Stimulated activated CD4-positive, alpha-beta T cell treated with anti-CD3 and anti-CD28 coated beads, Interleukin-4, amount 100 ng/mL, for 24 hours (primary cell): ENCODE measurements around the gene WSCD1.

Source experiments
- DNase-seq: peaks from one replicate; pipeline ENCODE4 v3.0.0-alpha.2; 2020

WSCD1 gene

DNA sequence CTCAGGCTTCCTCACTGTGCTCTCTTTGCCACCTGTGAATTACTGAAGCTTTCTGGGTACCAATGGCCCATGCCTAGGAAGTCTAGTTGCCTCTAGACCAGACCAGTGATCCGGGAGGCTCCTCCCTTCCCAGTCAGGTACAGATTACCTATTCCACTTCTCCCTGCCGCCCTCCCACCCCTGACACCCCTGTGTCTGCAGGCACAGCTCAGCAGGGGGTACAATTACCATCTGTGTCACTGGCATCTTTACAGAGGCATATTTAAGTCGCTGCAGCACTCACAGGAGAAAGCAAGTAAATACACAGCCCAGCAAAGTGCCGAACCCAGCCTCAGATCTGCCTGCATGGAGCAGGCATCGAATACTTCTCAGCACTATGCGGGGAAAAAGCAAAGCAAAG, 5.3 kb upstream of the WSCD1 start:
- no peak for DNase-seq

DNA sequence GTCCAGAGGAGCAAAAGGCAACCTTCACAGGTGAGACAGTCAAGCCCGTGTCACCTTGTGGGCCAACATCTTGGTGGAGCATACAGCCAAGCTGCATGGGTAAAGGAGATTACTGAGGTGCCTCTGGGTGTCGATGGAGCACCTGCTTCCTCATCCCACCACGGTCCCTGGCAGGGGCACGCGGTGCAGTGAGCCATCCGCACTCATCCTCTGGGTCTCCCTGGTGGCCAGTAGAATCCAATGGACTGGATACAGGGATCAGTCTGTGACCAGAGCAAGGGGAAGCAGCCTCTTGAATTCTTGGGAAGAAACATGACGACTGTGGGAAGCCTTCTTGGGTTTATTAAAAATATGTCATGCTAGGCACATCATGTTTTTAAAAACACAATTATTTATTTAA, 4.8 kb upstream of the WSCD1 start:
- DNase-seq: no peak

DNA sequence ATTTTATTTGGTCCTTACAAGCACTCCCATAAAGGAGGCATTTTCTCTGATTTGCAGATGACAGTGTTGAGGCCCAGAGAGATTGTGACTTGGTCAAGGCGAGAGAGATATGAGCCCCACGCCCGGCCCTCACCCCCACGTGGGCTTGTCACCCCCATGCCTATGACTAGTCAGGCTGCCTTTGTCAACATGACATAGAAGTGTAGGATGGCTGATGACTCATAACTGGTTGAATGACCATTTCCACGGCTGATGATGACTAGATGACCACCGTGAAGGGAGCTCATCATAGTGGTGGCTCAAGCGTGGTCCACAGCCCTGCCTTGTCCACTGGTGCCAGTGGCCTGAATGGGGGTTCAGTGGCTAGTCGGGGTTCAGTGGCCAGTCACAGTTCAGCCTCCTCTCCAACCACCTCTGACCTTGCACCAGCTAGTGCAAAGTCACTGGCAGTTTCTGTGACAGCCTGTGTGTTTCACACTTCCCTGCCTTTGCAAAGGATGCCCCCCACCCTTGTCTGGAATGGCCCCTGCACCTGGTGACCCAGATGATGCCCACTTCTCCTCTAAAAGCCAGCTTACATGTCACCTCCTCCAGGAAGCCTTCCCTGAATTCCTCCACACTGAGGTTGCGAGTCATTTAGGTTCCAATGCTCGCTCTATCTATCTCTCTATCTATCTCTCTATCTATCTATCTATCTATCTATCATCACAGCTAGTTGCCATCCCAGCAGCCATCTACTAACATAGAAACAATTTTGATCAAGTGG, 3.8 kb upstream of the WSCD1 start:
- no peak for DNase-seq

DNA sequence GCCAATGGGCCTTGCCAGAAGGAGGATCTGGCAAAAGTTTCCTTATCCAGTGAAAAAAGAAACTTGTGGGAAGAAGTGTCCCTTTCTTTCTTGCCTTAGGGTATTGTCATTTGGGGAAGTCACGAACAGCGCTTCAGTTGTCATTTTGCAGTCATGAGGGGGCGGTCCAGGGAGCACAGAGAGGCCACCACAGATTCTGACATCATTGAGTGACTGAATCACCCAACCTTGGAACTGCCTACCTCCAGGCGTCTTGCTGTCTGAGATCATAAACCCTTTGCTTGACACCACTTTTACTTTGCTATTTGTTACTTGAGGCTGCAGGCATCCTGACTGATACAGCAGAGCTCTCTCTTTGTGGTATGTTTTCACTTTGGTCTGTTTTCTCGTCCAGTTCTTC, 3.1 kb upstream of the WSCD1 start:
- DNase-seq: no peak

DNA sequence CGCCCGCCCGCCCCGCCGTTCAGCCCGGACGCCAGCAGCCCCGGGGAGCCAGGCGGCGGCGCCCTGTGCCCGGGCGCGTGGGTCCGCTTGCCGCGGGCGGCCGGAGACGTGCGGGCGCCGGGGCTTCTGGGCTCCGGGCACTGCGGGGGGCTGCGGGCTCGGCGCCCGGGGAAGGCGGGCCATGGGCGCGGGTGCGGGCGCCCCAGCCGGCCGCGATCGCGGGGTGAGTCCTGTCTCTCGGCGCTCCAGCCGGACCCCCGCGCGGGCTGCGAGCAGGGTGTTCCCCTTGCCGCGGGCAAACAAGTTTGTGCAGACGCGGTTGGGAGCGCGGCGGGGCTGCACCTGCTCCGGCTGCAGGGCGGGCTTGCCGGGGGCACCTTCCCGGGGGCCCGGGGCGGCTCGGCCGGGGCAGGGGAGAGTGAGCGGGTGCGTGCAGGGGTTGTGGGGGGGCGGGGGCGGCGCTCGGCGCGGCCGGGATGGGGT, 292 bp downstream of the WSCD1 start:
- DNase-seq: no peak

DNA sequence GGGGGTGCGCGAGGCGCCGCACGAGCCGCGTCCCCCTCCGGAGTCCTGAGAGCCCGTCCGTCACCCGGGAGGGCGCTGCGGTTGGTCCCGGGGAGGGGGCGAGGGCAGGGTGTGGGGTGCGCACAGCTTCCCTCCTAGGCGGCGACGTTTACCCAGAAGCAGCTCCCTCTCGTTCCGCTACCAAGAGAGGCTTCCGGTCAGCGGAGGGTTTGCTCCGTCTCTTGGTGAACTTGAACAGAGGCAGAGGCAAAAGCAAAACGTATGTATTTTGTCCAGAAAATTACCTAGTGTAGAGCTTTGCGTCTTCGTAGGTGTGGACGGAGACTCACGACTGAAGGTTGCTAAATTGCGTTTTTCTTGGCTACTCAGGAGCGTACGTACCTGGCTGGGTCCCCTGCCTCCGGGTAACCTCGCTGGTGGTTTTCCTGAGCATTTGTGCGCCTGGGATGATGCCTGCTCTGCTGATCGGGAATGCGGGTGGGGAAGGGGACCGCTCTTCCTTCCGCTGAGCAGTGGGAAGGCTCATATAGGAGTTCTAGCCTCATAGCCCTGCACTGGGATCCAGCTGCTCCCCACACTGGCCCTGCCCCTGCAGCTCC, 833 bp downstream of the WSCD1 start:
- DNase-seq: no peak

DNA sequence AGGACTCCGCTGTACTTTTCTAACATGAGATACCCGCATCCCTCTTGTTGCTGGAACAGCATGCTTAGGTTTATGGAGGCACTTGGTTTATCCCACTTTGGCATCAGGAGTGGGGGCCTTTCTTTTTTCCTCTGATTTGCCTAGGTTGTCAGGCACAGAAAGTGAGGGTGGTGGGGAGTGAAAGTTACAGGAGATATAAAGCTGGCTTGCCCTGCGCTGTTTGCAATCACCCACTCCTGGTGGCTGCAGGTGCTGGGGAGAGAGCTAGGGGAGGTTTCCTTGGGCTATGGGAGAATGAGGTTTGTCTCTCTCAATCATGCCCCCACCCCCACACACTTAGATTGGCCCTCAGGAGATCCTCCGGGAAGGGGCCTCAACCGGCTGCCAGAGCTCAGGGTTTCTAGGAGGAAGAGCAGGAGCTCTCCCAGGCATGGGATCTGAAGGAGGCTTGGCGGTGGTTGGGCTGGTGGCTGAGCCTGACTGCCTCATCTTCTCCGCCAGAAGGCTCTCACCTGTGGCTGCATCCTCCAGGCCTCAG, 1.4 kb downstream of the WSCD1 start:
- no peak for DNase-seq

DNA sequence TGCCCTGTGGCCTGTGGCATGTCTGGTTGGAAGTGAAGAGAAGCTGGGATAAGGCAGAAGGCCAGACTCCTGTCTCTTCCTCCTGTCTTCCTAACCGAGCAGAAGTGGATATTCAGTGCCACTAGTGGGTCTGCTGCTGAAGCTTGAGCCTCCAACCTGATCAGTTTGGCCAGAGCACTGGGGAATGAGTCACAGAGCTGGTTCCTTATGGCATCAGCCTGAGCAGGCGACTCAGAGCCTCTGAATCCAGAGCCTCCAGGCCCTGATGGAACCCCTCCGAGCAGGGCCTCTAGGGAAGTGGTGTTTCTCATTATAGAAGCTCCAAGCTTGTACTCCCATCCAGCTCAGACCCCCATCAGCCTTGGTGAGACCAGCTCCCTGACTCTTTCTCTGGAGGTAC, 2.0 kb downstream of the WSCD1 start:
- no peak for DNase-seq

DNA sequence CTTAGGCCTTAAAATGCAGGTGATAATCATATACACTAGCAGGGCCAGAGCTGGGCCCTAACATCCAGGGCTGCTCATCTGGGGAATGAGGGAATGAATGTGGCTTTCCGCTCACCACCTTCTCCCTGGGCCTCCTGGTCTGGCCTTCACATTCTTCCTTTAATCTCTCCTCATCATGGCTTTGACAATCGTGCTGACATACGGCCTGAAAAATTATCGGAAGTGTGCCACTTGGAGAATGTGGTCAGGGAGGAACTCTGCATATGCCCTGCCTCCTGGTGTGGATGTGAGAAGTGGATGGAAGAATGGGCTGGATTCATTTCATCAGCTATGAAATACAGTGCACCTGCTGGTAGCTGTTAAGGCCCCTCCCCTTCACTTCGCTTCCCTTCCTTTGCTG, 2.4 kb downstream of the WSCD1 start:
- no peak for DNase-seq

DNA sequence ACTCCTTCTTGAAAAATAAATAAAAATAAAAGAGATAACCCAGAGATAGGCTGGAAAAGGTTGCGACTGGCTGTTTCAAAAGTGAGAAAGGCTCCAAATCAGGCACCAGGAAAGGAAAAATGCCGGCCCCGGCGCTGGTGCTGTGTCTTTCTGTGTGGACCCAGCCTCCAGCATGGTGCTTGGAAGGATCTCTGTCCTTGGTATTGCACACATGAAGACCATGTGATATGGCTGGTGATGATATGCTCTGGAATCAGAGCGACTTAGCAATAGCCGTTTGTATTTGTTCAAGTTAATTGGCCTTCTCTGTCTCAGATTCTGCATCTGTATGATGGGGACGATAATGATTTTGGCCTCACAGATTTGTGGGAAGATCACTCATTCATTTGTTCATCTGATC, 3.4 kb downstream of the WSCD1 start:
- no peak for DNase-seq

DNA sequence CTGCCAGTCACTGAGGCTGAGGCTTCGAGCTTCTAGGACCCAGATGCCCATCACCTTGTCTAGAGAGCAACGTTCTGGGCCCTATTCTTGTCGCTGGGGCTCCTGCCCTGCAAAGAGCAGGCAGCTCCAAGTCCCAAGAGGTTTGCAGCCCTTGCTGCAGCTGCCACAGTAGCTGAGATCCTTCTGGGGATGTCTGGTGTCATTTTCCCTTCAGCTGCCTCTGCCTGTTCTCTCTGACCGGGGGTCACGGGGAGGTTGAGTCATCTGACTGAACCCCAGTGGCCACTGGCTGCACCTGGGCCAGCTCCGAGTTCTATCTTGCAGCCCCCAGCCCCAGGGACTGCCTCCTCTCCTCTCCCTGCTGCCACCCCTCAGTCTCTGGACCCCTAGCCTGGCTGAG, 4.9 kb downstream of the WSCD1 start:
- DNase-seq: no peak

DNA sequence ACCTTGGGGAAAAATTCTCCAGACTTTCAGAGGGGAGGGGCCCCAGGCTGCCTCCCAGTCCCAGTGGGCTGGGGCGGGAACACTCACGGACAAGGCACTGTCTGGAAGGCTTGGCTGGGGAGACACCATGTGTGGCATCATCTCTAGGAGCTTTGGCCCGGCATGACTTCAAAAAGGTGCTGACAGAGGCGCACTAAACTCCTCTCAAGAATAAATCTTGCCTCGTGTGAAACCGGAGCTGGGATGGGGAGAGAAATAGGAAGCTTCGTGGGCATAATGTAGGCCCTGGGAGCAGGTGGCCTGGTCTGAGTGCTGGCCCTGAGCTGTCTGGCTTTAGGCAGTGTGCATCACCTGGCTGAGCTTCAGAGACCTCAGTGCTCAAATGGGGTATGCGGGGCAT, 5.7 kb downstream of the WSCD1 start:
- DNase-seq: no peak

DNA sequence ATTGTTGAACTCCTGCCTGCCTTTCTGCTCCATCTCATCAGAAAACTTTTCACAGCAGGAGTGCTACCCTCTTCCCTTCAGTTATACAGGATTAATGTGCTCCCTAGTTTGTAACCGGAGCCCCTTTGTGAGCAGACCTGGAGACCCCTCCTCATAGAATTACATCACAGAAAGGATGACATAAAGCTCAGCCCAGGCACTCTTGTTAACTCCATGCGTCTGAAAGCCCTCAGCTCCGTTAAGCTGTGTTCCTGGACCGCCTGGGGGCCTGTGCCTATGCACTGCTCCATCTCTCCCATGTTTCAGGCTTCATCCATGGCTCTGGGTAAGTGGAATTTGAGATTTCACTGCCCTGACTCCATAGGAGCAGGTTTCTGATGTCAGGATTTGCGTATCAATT, 7.6 kb downstream of the WSCD1 start:
- DNase-seq: no peak

DNA sequence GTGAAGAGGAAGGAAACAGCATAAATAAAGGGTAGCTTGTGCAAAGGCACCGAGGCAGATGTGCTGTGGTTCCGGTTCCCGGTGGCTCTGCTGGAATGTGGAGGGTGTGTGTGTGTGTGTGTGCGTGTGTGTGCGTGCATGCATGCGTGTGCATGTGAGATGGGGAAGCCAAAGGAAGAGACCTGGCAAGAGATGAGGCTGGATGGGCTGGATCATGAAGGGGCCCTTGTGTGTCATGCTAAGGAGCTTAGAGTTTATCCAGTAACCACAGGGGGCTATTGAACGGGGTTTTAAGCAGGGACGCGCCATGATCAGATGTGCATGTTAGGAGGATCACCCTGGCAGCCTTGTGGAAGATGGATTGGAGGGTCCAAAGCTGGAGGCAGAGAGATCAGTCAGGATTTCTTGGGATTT, 8.3 kb downstream of the WSCD1 start:
- DNase-seq: no peak

DNA sequence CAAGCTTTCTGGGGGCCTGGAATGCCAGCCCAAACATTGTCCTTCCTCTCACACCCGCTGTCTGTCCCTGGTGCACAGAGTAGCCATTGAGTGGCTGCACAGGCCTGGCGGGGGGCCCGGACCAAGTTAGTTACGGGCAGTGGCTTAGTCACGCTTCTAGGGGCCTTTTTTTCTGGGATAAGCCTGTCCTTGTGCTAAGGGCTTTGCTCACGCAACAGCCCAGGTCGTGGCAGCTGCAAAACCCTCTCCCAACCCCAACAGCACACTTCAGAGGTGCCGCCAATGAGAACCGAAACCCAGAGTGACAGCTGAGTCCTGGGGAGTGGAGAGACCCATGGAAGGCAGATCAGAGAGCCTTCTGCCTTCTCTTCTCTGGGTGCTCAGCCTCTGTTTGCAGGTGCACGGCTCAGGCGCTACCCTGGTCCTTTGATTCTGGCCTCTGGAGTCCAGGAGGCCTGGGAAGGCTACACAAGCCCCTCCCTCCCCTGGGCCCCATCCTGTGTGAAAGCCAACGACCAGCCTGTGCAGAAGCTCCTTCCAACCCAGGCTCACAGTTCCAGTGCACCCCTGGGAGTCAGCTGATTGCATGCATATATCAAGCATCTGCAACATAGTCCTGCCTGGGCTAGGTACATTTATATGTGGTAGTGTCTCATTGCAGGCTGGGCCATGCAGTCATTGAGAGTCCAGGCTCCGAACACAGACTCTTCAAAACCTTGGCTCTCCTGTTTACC, 9.1 kb downstream of the WSCD1 start:
- DNase-seq: no peak

DNA sequence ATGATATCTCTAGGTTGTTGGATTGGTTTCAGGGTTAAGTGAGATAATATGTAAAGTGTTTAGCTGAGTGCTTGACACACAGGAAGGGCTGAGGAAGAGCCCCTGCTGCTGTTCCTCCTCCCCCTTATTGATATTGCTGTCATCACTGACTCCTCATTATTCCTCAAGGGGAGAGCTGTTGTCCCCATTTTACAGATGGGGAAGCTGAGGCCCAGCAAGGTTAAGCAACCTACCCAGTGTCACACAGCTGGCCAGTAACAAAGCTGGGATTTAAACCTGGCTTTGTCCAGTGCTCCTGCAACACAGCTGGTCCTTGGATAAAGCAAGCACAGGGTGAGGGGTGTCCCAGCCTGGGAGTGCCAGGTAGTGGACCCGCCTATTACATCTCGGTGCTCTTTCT, 9.8 kb downstream of the WSCD1 start:
- no peak for DNase-seq

DNA sequence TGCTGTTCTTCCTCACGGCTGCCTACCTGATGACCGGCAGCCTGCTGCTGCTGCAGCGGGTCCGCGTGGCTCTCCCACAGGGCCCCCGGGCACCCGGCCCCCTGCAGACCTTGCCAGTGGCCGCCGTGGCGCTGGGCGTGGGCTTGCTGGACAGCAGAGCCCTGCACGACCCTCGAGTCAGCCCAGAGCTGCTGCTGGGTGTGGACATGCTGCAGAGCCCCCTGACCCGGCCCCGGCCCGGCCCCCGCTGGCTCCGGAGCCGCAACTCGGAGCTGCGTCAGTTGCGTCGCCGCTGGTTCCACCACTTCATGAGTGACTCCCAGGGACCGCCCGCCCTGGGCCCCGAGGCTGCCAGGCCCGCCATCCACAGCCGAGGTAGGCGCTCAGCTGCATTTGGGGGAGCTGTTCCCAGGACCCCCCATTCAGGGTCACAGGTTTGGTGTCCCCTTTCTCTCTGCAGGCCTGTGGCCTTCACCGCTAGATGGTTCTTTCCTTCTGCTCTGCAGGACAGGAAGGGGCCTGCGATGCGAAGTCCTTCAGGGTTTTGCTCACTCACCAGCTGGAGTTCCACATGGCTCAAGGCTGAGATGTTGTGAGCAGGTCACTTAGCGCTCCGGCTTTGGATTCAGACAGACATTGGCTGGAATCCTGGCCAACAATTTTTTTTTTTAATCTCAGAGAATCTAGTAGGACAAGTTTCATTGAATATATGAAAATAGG, 10.7 kb downstream of the WSCD1 start:
- no peak for DNase-seq

DNA sequence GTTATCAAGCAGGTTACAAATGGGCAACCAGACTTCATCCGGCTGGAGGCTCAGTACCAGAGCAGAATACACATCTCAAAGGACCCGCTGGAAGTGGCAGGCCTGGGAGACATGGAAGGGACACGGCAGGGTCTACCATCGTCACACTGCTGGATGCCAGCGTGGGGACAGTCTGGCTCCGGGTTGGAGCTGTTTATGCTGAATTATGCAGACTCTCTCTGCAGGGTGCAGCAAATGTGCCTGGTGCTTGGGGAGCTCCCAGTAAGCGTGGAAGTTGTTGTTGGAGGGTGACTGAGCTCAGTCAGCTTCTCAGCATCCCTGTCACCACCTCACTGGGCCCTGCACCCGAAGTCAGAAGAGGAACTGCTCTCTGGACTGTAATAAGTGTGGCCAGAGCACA, 12.2 kb downstream of the WSCD1 start:
- DNase-seq: no peak

DNA sequence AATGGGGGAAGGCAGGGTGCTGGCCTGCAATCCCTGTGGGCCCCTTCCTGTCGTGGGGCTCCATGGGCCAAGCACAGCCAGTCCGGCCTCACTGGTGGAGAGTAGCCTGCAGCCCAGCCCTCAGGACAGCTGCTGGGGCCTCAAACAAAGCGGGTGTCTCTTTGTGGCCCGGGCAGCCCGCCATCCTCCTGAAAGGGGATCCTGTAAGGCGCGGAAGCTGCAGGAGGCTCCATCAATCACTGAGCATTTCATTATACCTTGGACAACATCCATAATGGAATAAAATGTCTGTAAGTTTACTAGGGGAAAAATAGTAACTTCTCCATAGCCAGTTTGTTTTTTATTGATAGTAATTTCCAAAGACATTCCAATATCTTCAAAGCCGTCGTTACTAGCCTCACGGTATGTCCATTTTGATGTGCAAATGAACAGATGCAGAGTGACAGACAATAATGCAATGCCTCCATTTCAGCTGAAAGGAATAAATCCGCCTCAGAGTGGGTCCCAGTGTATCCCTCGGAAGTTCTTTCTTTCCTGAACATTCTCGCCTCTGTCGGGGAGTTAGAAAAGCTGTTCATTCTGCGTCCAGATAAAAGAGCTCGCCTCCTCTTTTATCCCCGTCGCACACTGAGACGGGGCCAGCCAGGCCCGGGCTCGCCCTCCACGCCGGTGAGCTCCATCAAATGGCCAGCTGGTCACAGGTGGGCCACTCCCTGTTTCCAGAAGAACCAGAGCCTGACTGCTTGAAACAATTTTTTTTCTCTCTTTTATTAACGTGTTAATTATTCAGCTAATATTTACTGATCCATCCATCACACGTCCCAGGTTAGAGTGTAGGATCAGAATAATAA, 14.4 kb downstream of the WSCD1 start:
- no peak for DNase-seq

DNA sequence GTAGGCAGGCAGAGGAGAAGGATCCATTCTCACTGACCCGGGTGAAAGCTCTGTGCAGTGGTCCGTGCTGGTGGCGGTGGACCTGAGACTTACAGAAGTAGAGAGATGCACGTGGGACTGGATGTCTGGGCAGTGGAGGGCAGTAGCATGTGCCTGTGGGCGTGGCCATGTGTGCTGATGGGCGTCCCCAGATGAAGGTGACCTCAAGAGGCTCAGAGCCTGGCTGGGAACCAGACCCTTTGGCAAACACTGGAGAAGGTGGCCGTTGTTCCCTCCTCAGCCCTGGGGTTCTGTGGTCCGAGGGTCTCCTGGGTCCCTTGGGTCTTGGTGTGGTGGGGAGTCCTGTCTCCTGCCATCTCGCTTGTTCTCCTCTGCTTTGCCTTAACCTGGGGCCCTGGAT, 15.6 kb downstream of the WSCD1 start:
- no peak for DNase-seq

DNA sequence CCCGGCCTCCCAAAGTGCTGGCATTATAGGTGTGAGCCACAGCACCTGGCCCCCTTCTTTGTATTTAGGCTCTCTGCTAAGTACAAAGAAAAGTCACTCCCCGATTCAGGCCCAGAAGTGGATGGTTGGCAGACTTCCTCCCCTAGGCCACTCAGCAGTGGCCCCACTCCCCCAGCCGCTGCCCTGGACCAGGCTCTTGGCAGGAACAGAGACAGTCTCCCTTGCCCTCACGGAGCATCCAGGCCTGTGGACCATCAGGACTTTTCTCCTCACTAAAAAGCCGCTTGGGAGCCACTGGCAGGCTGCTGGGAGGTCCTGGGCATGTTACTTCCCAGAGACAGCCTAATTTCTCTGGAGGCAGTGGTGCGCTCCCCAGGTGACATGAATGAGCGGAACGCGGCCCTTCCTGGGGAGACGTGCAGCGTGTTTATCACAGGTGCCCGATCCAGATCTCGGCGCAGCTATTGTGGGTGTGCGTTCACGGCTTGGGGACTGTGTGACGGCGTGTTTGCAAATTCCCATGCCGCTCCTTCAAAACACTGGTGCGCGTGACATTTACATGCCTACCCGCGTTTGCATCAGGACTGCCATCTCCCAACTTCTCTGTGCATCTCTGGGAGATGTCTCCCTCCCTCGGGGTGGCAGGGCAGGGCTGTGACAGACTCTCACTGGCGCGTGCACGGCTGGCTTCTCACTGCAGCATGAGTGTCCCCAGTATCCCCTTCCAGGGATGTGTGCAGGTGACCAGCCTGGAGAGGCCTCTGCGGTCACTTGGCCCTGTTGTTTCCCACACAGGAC, 16.6 kb downstream of the WSCD1 start:
- DNase-seq: no peak
